ENCODE data around the gene CPT1B.

- no peak for TF ChIP-seq CTCF (conservative IDR thresholded peaks at IDR 0.05 in 1 of 2, IDR thresholded peaks at IDR 0.05 in 1 of 2; ENCODE audit: extremely low read depth in 1 of 2, insufficient read depth in 1 of 2, low read depth in 1 of 2, low read length in 2 of 2)
- TF ChIP-seq EZH2 (IDR thresholded peaks at IDR 0.05; ENCODE audit: borderline replicate concordance, low read length) = no peak
Measured at GRCh38 chr22:50546326-50547262, 31.6 kb downstream of the CPT1B start.
